Gastrocnemius medialis (tissue), 4 donors: ENCODE data around the gene AMDHD1. TPM values are rescaled to one million over a fixed set of nuclear protein-coding genes. Genes with fewer than 3 reads are reported as not detected.

ENCODE experiments used
- ATAC-seq, 2 donors: fragments of 150-250 bp; one replicate each; pipeline ENCODE4 v1.9.1; 2016
- DNase-seq, 2 donors: peaks; one replicate each; pipeline ENCODE4 v3.0.0-alpha.2; 2019
- H3K27ac ChIP-seq, 4 donors: fragments of 200-600 bp; sonication (generic); 1 replicate in 1 of 4; 2 replicates in 3 of 4; pipeline ENCODE4 v1.5.1; 2016 to 2018; ENCODE audit warnings: mild to moderate bottlenecking in 2 of 4, moderate library complexity in 1 of 4
- H3K27me3 ChIP-seq, 3 donors: fragments of 200-600 bp; sonication (generic) in 2 of 3; 1 replicate in 1 of 3; 2 replicates in 2 of 3; pipeline versions ENCODE4 v1.5.1 to v1.6.0; 2016 to 2019; ENCODE audit warnings: mild to moderate bottlenecking in 1 of 3, moderate library complexity in 1 of 3
- H3K36me3 ChIP-seq, 2 donors: fragments of 200-600 bp; sonication (generic) in 1 of 2; one replicate each; pipeline ENCODE4 v1.5.1; 2017 to 2018
- H3K4me1 ChIP-seq, 2 donors: fragments of 200-600 bp; sonication (generic) in 1 of 2; one replicate each; pipeline ENCODE4 v1.5.1; 2016 to 2017; ENCODE audit warnings: mild to moderate bottlenecking in 2 of 2
- H3K4me3 ChIP-seq, 4 donors: fragments of 200-600 bp; sonication (generic) in 3 of 4; 1 replicate in 1 of 4; 2 replicates in 3 of 4; pipeline ENCODE4 v1.5.1; 2016 to 2019; ENCODE audit warnings: mild to moderate bottlenecking in 2 of 4
- H3K9me3 ChIP-seq, 3 donors: fragments of 200-600 bp; sonication (generic) in 2 of 3; 1 replicate in 1 of 3; 2 replicates in 2 of 3; pipeline ENCODE4 v1.5.1; 2016 to 2019
- CTCF ChIP-seq, 5 experiments: fragments of 450-650 bp in 3 of 5; fragments of 200-600 bp in 2 of 5; sonication (generic) in 2 of 5; IDR thresholded peaks in 4 of 5; conservative IDR thresholded peaks in 1 of 5; 1 replicate in 4 of 5; 2 replicates in 1 of 5; pipeline ENCODE4 v1.5.1; 2016 to 2019; ENCODE audit warnings: antibody characterized with exemption in 5 of 5, mild to moderate bottlenecking in 3 of 5, moderate library complexity in 3 of 5
- POLR2A ChIP-seq, 2 donors: fragments of 450-650 bp; IDR thresholded peaks; one replicate each; pipeline ENCODE4 v1.6.1; 2017; ENCODE audit warnings: antibody characterized with exemption in 2 of 2, mild to moderate bottlenecking in 2 of 2, moderate library complexity in 2 of 2
- in situ Hi-C, 4 donors: fragments of 200-750 bp; cut with MboI; loops; one replicate each; pipeline versions ENCODE4 v1.15.0 to v1.8.0; 2017; ENCODE audit warnings: low sequenced_read_pairs in 4 of 4
- intact Hi-C: fragments of 100-400 bp; cut with DNase I; formaldehyde crosslinking; loops from one replicate; pipeline ENCODE4 v1.15.1; 2023; ENCODE audit warnings: low total_unique reads
- total RNA-seq, 4 donors: library from RNA; depleted of rRNA; stranded (reverse); fragments of >200 nt; gene quantifications; one replicate each; pipeline versions ENCODE4 v1.1.0 to v1.2.3, GENCODE V29; 2016

AMDHD1 gene
- total RNA-seq, 4 donors from 2014 or later, result 1.1 to 3.5 TPM; not detected in 2

GRCh38 chr12:95951515-95951914 lies 8.4 kb downstream of the AMDHD1 start:
- no peaks in the 10 kb centered on the region for H3K36me3 ChIP-seq
- ATAC-seq (no peak), DNase-seq (no peak)
- no peak overlapping the region for H3K4me3 ChIP-seq
- H3K4me1 ChIP-seq, result no peaks in the 10 kb centered on the region
- TF ChIP-seq CTCF (IDR thresholded peaks at IDR 0.05 in 4 of 5, conservative IDR thresholded peaks at IDR 0.05 in 1 of 5), result no peak
- no peak for TF ChIP-seq POLR2A (IDR thresholded peaks at IDR 0.05)
- no peaks in the 10 kb centered on the region for H3K27me3 ChIP-seq
- intact Hi-C loops, result no loop called here
- H3K9me3 ChIP-seq, result no peaks in the 10 kb centered on the region
- in situ Hi-C loops, result no loop called here
- H3K27ac ChIP-seq, result no peak overlapping the region

- Histone ChIP-seq H3K9me3 (no peaks in the 10 kb centered on the region), H3K36me3 (no peaks in the 10 kb centered on the region), H3K4me1 (no peaks in the 10 kb centered on the region), H3K27me3 (no peaks in the 10 kb centered on the region), H3K27ac (no peak overlapping the region), H3K4me3 (no peak overlapping the region)
- DNase-seq, result no peak
- TF ChIP-seq POLR2A (IDR thresholded peaks at IDR 0.05), result no peak
- TF ChIP-seq CTCF (IDR thresholded peaks at IDR 0.05 in 4 of 5, conservative IDR thresholded peaks at IDR 0.05 in 1 of 5), result no peak
- intact Hi-C loops, result no loop called here
- in situ Hi-C loops, result no loop called here
- no peak for ATAC-seq
These were observed 9.9 kb downstream of the AMDHD1 start for GRCh38 chr12:95953000-95953399.

- no peak for ATAC-seq
- Histone ChIP-seq H3K4me1 (no peaks in the 10 kb centered on the region), H3K27ac (no peak overlapping the region), H3K4me3 (no peak overlapping the region), H3K27me3 (no peaks in the 10 kb centered on the region), H3K9me3 (no peaks in the 10 kb centered on the region), H3K36me3 (no peaks in the 10 kb centered on the region)
- no peak for TF ChIP-seq POLR2A (IDR thresholded peaks at IDR 0.05)
- TF ChIP-seq CTCF (IDR thresholded peaks at IDR 0.05 in 4 of 5, conservative IDR thresholded peaks at IDR 0.05 in 1 of 5), result no peak
- DNase-seq, result no peak
- in situ Hi-C loops (no loop called here), intact Hi-C loops (no loop called here)
These were observed 12.5 kb downstream of the AMDHD1 start for GRCh38 chr12:95955549-95956159.

GRCh38 chr12:95956557-95957145 lies 13.5 kb downstream of the AMDHD1 start:
- in situ Hi-C loops (no loop called here), intact Hi-C loops (no loop called here)
- TF ChIP-seq POLR2A (IDR thresholded peaks at IDR 0.05) (no peak), CTCF (IDR thresholded peaks at IDR 0.05 in 4 of 5, conservative IDR thresholded peaks at IDR 0.05 in 1 of 5) (no peak)
- H3K27ac ChIP-seq, result no peak overlapping the region
- no peak overlapping the region for H3K4me3 ChIP-seq
- ATAC-seq, result no peak
- H3K9me3 ChIP-seq, result no peaks in the 10 kb centered on the region
- H3K27me3 ChIP-seq, result no peaks in the 10 kb centered on the region
- H3K4me1 ChIP-seq, result no peaks in the 10 kb centered on the region
- no peaks in the 10 kb centered on the region for H3K36me3 ChIP-seq
- no peak for DNase-seq

GRCh38 chr12:95959107-95959506 lies 16.0 kb downstream of the AMDHD1 start:
- in situ Hi-C loops, result no loop called here
- no peaks in the 10 kb centered on the region for H3K36me3 ChIP-seq
- no peaks in the 10 kb centered on the region for H3K9me3 ChIP-seq
- no peaks in the 10 kb centered on the region for H3K27me3 ChIP-seq
- H3K4me1 ChIP-seq, result no peaks in the 10 kb centered on the region
- no peak overlapping the region for H3K4me3 ChIP-seq
- H3K27ac ChIP-seq, result no peak overlapping the region
- ATAC-seq (no peak), DNase-seq (no peak)
- intact Hi-C loops, result no loop called here
- TF ChIP-seq CTCF (IDR thresholded peaks at IDR 0.05 in 4 of 5, conservative IDR thresholded peaks at IDR 0.05 in 1 of 5) (no peak), POLR2A (IDR thresholded peaks at IDR 0.05) (no peak)
